Skeletal muscle tissue (tissue), 4 donors: ENCODE results near the gene GRM3. TPM values are rescaled to one million over a fixed set of nuclear protein-coding genes. Genes with fewer than 3 reads are reported as not detected.
A peak's percentile ranks its signal among the peaks of the same experiment; 100 is the strongest.
"Not testable (repeated sequence)": the region's sequence is repeated elsewhere in the genome, so short reads cannot be mapped to it uniquely, and the experiment has no call there.

Experiments
- H3K27ac ChIP-seq: one replicate; pipeline ENCODE4 v1.7.0; 2013; ENCODE audit warnings: mild to moderate bottlenecking, low read depth, low read length, inconsistent platforms
- H3K27me3 ChIP-seq, 3 donors: one replicate each; pipeline ENCODE4 v1.7.0; 2013; ENCODE audit warnings: low read length in 3 of 3; ENCODE audit not compliant: control insufficient read depth in 3 of 3, insufficient read depth in 3 of 3
- H3K36me3 ChIP-seq, 3 donors: one replicate each; pipeline ENCODE4 v1.7.0; 2013; ENCODE audit warnings: low read length in 3 of 3; ENCODE audit not compliant: control insufficient read depth in 3 of 3, insufficient read depth in 3 of 3
- H3K4me1 ChIP-seq, 3 donors: one replicate each; pipeline ENCODE4 v1.7.0; 2013; ENCODE audit warnings: low read length in 3 of 3, mild to moderate bottlenecking in 3 of 3; ENCODE audit not compliant: control insufficient read depth in 3 of 3, insufficient read depth in 3 of 3
- H3K4me3 ChIP-seq, 3 donors: one replicate each; pipeline ENCODE4 v1.7.0; 2013; ENCODE audit warnings: low read length in 3 of 3
- H3K9ac ChIP-seq, 3 donors: one replicate each; pipeline ENCODE4 v1.7.0; 2013; ENCODE audit warnings: low read length in 3 of 3, mild to moderate bottlenecking in 3 of 3, moderate library complexity in 2 of 3, low read depth in 1 of 3
- H3K9me3 ChIP-seq, 3 donors: one replicate each; pipeline ENCODE4 v1.7.0; 2013; ENCODE audit warnings: low read length in 3 of 3; ENCODE audit not compliant: control insufficient read depth in 3 of 3
- total RNA-seq: library from RNA; depleted of rRNA; stranded (reverse); fragments of >200 nt; gene quantifications from one replicate; pipeline ENCODE4 v1.2.3, GENCODE V29; 2014
- donor health status: Osteomylitis.

GRM3 gene
- under 0.01 TPM for total RNA-seq

DNA sequence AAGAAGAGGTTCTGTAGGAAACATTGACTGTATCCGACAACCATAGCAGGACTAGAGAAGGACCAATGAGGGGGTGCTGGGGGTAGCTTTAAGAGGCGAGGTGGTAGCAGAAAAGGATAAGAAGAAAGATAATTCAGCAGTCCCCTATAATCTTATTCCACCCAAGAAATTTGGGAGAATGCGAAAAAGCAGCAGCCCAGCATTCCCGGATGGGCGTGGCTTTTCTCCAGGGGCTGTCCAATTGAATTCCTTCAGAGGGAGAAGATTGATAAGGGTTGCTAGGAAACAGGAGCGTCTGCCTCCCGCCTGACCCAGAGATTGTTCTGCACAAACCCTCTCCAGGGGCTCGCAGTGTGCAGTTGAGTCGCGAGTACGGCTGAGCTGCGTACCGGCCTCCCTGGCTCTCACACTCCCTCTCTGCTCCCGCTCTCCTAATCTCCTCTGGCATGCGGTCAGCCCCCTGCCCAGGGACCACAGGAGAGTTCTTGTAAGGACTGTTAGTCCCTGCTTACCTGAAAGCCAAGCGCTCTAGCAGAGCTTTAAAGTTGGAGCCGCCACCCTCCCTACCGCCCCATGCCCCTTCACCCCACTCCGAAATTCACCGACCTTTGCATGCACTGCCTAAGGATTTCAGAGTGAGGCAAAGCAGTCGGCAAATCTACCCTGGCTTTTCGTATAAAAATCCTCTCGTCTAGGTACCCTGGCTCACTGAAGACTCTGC, at the start of gene GRM3:
GRM3 (plus strand) TSS at position 349 of the 721 bp plus-strand sequence. CDS start 121,237 bp downstream, outside the sequence.
- H3K4me1 ChIP-seq, result peaks cover 6 to 11% (median 11%) of the 10 kb centered on the region in 3 donors
- no peak within 1 kb of the TSS for H3K27ac ChIP-seq
- H3K9me3 ChIP-seq, result no peaks in the 10 kb centered on the region
- no peak within 1 kb of the TSS for H3K9ac ChIP-seq
- peaks cover 22 to 25% (median 23%) of the 10 kb centered on the region in 3 donors for H3K27me3 ChIP-seq
- H3K4me3 ChIP-seq, result peak within 1 kb of the TSS; percentile 22 to 45 (median 41)
- no peaks in the 10 kb centered on the region for H3K36me3 ChIP-seq

DNA sequence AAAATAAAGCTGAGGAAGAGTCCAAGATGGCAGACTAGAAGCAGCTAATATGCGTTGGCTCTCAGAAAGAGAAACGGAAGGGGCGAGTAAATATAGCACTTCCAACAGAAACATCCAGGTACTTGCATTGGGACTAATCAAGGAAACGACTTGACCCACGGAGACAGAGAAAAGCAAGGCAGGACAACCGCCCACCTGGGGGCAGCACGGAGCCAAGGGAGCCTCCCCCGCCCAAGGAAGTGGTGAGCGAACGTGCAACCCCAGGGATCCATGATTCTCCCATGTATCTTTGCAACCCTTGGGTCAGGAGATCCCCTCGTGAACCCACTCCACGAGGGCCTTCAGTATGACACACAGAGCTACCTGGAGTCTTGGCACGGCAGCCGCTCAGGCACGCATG, 45.4 kb upstream of the GRM3 start:
- no peak overlapping the region for H3K27ac ChIP-seq
- H3K4me3 ChIP-seq, result no peak overlapping the region
- H3K9ac ChIP-seq, result no peak overlapping the region
- no peaks in the 10 kb centered on the region for H3K4me1 ChIP-seq
- no peaks in the 10 kb centered on the region for H3K36me3 ChIP-seq
- H3K9me3 ChIP-seq, result peaks cover 0 to 2% (median 0%) of the 10 kb centered on the region in 3 donors
- no peaks in the 10 kb centered on the region for H3K27me3 ChIP-seq

DNA sequence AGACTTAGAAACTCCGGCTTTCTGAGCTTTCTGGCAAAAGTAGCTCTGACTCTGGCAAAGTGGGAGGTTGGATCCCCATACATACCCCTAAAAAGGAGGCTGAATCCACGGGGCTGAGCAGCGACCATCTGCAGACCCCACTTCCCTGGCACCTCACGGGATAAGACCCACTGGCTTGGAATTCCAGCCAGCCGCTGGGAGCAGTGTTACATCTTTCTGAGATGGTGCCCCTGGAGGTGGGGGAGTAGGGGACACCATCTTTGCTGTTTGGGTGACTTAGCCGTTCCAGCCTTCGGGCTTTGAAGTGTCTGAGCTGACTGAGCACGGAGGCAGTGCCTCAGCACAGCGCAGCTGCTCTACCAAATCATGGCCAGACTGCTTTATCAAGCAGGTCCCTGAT, 45.0 kb upstream of the GRM3 start:
- Histone ChIP-seq H3K9ac (no peak overlapping the region), H3K9me3 (peaks cover 0 to 2% (median 0%) of the 10 kb centered on the region in 3 donors), H3K4me3 (no peak overlapping the region), H3K36me3 (no peaks in the 10 kb centered on the region), H3K27ac (no peak overlapping the region), H3K27me3 (no peaks in the 10 kb centered on the region), H3K4me1 (no peaks in the 10 kb centered on the region)

DNA sequence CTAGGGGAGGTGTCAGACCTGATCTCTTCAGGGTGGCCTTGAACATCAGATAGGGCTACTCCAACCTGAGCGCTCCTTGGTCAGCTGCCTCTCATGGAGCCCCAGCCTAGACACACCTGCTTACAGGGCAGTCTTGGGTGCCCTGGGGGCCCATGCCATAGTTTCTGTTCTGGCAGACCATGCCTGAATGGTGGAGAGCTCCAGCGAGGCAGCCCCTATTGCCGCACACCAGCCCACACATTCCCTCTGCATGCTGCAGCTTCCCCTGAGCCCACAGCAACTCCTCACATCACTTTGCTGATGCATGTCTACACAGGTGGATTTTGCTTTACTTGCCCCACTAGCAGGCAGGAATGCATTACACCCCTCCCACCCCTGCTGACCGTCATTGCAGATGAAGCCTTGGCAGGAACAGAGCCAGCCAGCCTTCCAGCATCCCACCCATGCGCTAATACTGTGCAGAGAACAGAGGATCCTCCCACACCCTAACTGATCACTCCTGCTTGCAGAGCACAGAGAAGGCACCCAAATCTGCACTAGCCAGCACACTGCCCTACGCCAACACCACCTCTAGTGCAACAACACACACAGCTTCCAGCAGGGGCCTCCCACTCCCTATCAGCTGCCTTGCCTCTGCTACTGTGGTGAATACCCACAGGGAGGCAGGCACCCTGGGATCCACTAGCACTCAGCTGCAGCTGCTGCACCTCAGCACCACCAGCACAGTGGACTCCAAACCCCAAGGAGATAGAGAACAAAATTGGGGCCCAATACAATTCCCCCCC, 43.0 kb upstream of the GRM3 start:
- Histone ChIP-seq H3K9ac (no peak overlapping the region), H3K4me3 (no peak overlapping the region)

DNA sequence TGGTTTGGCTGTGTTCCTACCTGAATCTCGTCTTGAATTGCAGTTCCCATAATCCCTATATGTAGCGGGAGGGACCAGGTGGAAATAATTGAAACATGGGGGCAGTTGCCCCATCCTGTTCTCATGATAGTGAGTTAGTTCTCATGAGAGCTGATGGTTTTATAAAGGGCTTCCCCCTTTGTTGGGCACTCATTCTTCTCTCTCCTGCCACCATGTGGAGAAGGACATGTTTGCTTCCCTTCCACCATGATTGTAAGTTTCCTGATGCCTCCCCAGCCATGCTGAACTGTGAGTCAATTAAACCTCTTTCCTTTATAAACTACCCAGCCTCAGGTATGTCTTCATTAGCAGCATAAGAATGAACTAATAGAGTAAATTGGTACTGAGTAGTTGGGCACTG, 28.0 kb upstream of the GRM3 start:
- not testable (repeated sequence) for H3K27ac ChIP-seq, H3K9ac ChIP-seq, H3K9me3 ChIP-seq, H3K4me1 ChIP-seq, H3K27me3 ChIP-seq, H3K36me3 ChIP-seq, H3K4me3 ChIP-seq

More for the DNA sequence above, 43.0 kb upstream of the GRM3 start:
- peaks cover 0 to 2% (median 0%) of the 10 kb centered on the region in 3 donors for H3K9me3 ChIP-seq
- no peaks in the 10 kb centered on the region for H3K4me1 ChIP-seq
- H3K27ac ChIP-seq, result no peak overlapping the region
- H3K27me3 ChIP-seq, result no peaks in the 10 kb centered on the region
- H3K36me3 ChIP-seq, result no peaks in the 10 kb centered on the region

DNA sequence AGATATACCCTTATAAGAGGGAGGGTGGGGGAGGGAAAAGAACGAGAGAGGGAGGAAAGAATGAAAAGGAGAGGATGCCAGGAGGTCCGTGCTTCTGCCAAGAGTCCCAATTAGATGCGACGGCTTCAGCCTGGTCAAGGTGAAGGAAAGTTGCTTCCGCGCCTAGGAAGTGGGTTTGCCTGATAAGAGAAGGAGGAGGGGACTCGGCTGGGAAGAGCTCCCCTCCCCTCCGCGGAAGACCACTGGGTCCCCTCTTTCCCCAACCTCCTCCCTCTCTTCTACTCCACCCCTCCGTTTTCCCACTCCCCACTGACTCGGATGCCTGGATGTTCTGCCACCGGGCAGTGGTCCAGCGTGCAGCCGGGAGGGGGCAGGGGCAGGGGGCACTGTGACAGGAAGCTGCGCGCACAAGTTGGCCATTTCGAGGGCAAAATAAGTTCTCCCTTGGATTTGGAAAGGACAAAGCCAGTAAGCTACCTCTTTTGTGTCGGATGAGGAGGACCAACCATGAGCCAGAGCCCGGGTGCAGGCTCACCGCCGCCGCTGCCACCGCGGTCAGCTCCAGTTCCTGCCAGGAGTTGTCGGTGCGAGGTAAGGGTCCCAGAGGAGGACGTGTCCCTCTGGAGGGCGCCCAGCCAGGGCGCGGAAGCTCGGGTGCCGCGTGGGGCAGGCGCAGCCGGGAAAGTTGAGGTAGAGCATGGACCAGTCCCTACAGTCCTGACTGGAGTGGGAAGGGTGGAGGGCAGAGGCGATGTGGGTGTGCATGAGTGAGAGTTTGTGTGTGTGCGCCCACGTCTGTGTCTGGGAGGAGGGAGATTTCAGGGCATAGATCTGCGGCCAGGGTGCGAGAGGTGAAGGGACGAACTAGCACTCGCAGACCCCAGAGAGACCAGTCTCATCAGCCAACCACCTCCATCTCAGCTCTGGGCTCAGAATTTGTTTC, 844 bp downstream of the GRM3 start:
- Histone ChIP-seq H3K9ac (no peak overlapping the region), H3K4me1 (peaks cover 6 to 11% (median 11%) of the 10 kb centered on the region in 3 donors), H3K27me3 (peaks cover 22 to 25% (median 23%) of the 10 kb centered on the region in 3 donors)

DNA sequence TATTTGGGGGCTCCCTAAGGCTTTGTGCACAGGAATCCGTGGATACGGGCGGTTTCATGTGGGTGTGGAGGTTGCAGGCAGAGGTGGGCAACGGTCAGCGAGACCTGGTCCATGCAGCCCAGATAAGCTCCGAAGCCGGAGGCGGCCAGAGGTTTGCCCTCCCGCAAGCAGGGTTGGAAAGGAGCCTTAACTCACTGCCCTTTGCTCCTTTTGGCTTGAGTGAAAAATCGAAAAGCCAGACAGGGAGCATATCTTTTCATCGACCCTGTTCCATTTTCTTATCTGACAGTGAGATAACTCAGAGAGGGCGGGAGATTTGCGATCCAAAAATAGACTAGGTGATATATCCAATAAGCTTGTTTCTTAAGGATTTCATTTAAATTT, 1.5 kb downstream of the GRM3 start:
- Histone ChIP-seq H3K27me3 (peaks cover 22 to 23% (median 22%) of the 10 kb centered on the region in 3 donors), H3K27ac (no peak overlapping the region)

More for the DNA sequence above, 844 bp downstream of the GRM3 start:
- Histone ChIP-seq H3K4me3 (peak overlapping the region in 2 of 3 donors; percentile 41 to 45), H3K27ac (no peak overlapping the region), H3K36me3 (no peaks in the 10 kb centered on the region), H3K9me3 (no peaks in the 10 kb centered on the region)

DNA sequence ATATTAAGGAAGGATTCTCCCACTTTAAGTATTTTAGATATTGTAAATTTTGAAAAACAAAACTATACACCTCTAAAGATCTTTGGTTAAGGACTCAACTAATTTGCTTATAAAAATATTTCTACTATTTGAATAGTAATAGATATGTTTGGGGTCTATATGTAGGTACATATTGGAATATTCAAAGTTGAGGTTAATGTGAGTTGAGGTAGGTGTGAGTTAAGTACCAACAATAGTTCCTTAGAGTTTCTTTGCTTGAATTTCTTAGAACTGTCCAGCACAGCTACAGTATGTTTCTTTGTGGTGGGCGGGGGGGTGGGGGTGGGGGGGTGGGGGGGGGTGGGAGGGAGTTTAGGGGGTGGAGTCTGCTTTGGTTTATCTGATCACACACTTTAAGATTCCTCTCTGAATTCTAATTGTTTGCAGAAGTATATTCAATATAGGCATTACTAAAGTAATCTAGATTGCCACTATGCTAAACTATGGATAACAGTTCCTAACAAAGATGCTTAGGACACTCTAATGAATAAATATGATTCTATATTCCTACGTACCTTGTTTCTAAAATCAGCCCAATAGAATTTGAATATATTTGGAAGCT, 2.1 kb downstream of the GRM3 start:
- peaks cover 22 to 23% (median 22%) of the 10 kb centered on the region in 3 donors for H3K27me3 ChIP-seq
- H3K4me1 ChIP-seq, result peaks cover 6 to 11% (median 11%) of the 10 kb centered on the region in 3 donors
- no peaks in the 10 kb centered on the region for H3K36me3 ChIP-seq
- no peak overlapping the region for H3K4me3 ChIP-seq
- H3K9me3 ChIP-seq, result no peaks in the 10 kb centered on the region
- no peak overlapping the region for H3K9ac ChIP-seq
- no peak overlapping the region for H3K27ac ChIP-seq

More for the DNA sequence above, 1.5 kb downstream of the GRM3 start:
- Histone ChIP-seq H3K36me3 (no peaks in the 10 kb centered on the region), H3K4me1 (peaks cover 6 to 11% (median 11%) of the 10 kb centered on the region in 3 donors), H3K4me3 (no peak overlapping the region), H3K9ac (no peak overlapping the region), H3K9me3 (no peaks in the 10 kb centered on the region)

DNA sequence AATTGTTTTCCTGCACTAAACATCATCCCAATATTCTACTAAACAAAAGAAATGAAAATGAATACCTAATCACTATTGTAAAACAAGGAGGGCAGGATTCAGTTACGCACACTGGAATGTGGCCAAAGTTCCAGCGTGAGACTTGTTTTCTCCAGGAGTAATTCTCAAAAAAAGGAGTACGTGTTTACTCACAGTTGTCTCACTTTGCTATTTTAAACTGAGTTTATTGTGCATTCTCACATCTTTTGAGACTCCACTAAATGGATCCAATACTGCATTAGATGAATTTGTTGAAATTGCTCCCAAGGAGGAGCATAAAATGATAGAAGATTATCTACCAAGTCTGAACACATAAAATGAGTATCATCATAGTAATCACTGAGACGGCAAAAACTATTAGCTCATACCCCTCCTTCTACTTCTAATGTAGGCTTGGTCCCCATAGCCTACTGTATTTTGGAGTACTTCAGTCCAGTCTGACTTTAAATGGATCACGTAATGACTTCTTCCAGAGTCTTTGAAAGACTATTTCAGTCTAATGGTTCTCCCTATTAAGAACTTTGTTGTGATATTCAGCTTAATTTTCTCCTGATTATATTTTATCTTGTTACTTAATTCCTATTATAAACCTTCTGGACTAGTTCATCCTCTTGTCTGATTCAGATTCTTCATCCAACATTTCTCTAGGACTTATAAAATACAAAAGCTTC, 3.8 kb downstream of the GRM3 start:
- Histone ChIP-seq H3K27ac (no peak overlapping the region), H3K36me3 (no peaks in the 10 kb centered on the region), H3K4me3 (no peak overlapping the region), H3K9ac (no peak overlapping the region), H3K4me1 (peaks cover 6 to 11% (median 11%) of the 10 kb centered on the region in 3 donors), H3K9me3 (no peaks in the 10 kb centered on the region), H3K27me3 (peaks cover 18 to 19% (median 19%) of the 10 kb centered on the region in 3 donors)
